Stimulated activated CD8-positive, alpha-beta memory T cell treated with anti-CD3 and anti-CD28 coated beads, Interleukin-4, amount 100 ng/mL, for 1 hour (primary cell): ENCODE measurements around the gene SIRT1.
"Not testable (repeated sequence)": the region's sequence is repeated elsewhere in the genome, so short reads cannot be mapped to it uniquely, and the experiment has no call there.

Source experiments
- DNase-seq, 2 donors: peaks; one replicate each; pipeline ENCODE4 v3.0.0-alpha.2; 2020; ENCODE audit warnings: low read depth in 2 of 2, low spot score in 1 of 2

The SIRT1 gene

DNA sequence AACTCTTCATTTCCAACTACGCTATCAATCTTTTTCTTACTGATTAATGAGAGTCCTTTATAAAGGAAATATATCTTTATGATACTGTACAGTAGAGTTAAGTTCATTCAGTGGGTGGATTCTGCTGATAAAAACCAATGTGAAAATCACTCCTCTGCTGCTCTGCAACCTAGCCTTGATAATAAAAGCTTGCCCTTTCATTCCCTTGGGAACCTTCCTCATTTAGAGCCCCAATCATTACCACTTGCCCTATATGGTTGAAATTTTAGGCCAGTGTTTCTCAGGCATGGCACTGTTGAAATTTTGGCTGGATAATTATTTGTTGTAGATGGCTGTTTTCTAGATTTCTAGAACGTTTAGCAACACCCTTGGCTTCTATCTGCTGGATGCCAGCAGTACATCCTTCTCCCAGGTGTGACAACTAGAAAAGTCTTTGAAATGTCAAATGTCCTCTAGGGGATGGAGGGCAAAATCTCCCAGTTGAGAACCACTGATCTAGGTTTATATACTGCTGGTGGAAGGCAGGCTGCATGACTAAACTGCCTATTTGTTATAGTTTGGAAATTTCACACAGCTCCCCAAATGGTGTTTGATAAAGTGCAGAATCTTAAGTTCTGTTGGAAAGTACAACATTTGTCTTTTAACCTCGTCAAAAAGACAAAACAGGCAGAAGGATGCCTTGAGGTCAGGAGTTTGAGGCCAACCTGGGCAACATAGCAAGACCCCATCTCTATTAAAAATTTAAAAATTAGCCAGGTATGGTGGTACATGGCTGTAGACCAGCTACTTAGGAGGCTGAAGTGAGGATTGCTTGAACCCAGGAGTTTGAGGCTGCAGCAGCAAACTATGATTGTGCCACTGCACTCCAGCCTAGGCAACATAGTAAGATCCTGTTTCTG is 8.9 kb upstream of the SIRT1 start:
- DNase-seq, result no peak

- DNase-seq, result not testable (repeated sequence)
These were observed 7.0 kb upstream of the SIRT1 start for GRCh38 chr10:67877421-67877820.

- no peak for DNase-seq
These were observed 6.3 kb upstream of the SIRT1 start for GRCh38 chr10:67878133-67878532.

GRCh38 chr10:67883710-67884312 is 645 bp upstream of the SIRT1 start:
- DNase-seq, result no peak

GRCh38 chr10:67884842-67885670 is 600 bp downstream of the SIRT1 start:
- DNase-seq, result peak; percentile 43 to 46

- DNase-seq, result no peak
These were observed 9.2 kb downstream of the SIRT1 start for GRCh38 chr10:67893637-67894036.

DNA sequence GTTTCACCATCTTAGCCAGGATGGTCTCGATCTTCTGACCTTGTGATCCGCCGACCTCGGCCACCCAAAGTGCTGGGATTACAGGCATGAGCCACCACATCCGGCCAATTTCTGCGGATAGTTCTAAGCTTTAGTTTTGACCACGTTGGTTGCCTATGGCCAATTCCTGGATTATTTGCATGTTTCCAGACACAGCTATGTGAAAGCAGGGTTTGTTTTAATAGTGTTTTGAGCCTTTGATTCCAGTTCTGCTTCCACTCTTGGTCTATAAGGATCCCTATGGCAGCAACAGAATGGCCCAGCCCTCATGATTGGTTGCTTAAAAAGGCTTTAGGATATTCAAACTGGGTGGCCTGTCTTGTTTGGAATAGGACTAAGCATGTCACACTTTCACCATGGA is 19.1 kb downstream of the SIRT1 start:
- DNase-seq, result no peak

- DNase-seq, result no peak
These were observed 28.0 kb downstream of the SIRT1 start for GRCh38 chr10:67912331-67912946.

DNA sequence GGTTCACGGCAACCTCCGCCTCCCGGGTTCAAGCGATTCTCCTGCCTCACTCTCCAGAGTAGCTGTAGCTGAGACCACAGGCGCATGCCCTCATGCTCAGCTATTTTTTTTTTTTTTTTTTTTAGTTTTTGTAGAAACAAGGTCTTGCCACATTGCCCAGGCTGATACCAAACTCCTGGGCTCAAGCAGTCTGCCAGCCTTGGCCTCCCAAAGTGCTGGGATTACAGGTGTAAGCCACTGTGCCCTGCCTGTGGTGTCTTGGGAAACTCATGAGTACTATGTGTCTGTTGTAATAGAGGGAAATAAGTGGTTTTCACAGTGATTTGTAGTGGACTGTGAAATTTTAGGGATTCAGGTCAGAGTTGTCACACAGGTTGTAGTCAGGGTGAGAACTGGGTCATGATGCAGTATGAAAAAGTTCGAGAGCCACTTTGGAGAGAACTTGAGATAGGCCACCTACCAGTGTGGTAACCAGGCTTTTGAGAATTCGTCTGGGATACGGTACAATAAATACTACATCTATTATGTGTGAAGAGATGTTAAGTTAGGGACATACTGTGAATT is 30.4 kb downstream of the SIRT1 start:
- DNase-seq, result no peak

GRCh38 chr10:67917169-67917568 is 32.7 kb downstream of the SIRT1 start:
- DNase-seq, result no peak

DNA sequence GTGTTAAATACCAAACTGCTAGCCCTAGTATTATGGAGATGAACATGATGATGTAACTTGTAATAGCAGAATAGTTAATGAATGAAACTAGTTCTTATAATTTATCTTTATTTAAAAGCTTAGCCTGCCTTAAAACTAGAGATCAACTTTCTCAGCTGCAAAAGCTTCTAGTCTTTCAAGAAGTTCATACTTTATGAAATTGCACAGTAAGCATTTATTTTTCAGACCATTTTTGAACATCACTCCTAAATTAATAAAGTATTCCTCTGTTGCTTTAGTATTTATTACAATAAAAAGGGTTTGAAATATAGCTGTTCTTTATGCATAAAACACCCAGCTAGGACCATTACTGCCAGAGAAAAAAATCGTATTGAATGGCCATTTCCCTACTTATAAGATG is 33.2 kb downstream of the SIRT1 start:
- no peak for DNase-seq

DNA sequence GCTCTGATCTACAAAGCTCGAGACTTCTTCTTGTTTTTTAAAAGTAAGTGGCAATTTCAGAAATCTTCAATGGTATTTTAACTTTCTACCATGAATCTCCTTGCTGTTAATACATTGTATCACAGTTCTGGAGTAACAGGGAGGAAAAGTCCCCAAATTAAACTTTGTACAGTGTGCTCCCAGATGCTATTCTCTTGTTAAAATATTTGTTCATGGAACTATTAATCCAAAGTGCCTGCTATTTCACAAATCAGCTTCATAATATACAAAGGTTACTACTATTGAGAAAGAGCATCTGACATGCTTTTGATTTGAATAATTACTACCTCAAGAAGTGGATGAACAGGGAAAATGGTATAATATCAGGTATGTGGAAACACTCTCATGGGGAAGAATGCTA is 36.6 kb downstream of the SIRT1 start:
- no peak for DNase-seq

GRCh38 chr10:67923551-67923950 is 39.1 kb downstream of the SIRT1 start:
- no peak for DNase-seq

DNA sequence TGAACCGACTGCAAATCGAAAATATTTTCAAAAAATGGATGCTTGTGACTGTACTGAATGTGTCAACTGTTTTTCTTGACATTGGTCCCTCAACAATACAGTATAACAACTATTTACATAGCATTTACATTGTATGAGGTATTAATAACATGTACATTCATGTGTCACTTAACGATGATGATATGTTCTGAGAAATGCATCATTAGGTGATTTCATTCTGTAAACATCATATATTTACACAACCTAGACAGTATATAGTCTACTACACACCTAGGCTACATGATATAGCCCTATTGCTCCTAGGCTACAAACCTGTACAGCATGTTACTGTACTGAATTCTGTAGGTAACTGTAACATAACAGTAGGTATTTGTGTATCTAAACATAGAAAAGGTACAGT is 39.7 kb downstream of the SIRT1 start:
- no peak for DNase-seq

DNA sequence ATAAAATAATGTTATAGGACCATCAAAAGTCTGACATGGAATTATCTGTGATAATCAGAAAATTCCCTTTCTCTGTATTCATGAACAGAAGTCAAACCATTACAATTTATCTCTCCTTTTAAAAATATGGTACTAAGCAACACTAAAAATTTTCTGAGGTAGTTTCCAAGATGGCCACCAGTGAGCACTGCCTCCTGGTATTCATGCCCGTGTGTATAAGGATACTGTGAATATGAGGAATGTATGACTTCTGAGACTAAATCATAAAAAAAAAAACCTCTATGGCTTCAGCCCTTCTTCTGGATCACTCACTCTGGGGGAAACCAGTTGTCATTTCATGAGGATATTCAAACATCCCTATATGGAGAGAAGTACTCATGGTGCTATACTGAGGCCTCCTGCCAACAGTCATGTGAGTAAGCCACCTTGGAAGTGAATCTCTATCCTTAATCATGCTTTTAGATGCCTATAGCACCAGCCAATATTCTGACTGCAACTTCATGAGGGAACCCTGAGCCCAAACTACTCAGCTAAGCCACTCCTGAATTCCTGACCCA is 41.1 kb downstream of the SIRT1 start:
- no peak for DNase-seq

DNA sequence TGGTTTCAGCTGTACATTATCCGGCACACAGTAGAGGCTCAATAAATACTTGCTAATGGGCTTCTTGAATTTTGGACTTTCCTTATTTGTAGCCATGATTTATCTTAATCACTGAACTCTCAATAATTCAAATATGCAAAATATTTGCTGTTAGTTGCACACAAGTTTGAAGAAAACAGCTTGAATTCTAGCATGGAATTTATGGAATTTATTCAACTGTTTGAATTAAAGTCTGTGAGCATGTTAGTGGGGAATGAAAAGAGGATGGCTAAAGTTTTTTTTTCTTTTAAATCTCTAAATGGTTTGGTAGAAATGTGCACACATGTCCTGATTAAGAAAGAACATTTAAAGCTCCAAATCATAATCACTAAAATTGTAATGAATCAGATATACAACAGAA is 42.5 kb downstream of the SIRT1 start:
- no peak for DNase-seq

DNA sequence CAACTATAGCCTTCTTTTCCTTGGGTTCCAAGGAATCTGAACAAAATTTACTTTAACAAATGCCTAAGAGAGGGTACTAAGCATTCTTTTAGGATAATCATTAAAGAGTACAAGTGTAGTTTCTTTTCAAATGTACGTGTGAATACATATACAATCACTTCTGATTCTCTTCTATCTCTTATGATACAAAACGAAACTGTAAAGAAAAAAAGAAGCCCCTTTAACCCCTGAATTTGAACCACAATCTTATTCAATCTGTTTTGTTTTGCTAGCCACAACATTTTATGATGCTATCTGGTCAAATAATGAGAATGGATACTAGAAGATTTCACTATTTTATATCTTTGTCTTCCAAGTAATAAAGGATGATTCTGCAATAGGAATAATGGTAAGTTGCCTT is 48.7 kb downstream of the SIRT1 start:
- DNase-seq, result no peak

DNA sequence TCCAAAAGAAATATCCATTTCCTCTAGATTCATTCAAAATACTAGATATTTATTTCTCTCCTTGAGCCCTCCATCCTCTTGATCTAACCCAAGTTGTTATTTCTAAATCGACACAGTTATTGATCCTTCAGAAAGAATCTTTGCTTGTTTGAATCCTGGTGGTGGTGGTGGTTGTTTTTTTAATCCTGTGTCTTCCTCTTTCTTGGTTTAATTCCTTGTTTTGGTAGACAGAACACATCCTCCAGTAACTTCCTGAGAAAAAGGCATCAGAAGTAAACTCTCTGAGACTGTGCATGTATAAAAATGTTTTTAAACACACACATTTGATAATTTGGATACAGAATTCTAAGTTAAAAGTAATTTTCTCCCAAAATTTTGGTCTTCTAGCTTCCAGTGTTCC is 49.9 kb downstream of the SIRT1 start:
- no peak for DNase-seq

GRCh38 chr10:67935223-67935622 is 50.8 kb downstream of the SIRT1 start:
- no peak for DNase-seq

- DNase-seq, result no peak
These were observed 52.0 kb downstream of the SIRT1 start for GRCh38 chr10:67936416-67936815.

DNA sequence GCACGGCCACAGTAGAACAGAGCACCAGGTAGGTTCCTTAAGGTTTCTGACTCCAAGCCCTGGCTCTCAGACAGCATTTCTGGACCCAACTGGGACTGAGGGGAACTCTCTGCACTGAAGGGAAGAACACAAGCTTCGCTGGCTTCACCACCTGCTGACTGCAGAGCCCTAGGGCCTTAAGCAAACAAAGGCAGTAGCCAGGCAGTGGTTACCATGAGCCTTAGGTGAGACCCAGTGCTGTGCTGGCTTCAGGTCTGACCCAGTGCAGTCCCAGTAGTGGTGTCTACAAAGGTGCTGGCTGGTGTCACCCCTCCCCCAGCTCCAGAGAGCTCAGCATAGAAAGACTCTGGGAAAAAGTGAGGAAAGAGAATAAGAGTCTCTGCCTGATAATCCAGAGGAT is 59.5 kb downstream of the SIRT1 start:
- DNase-seq, result no peak
